GM11168 (cell line): ENCODE results near the gene LRRC23.

Source experiments
- in situ Hi-C: fragments of 300-500 bp; cut with MboI; formaldehyde crosslinking; loops from one replicate; pipeline ENCODE4 v1.12.0; 2022; ENCODE audit warnings: low sequenced_read_pairs; ENCODE audit not compliant: unreplicated experiment

Gene LRRC23

GRCh38 chr12:6941782-6942181, 37.2 kb downstream of the LRRC23 start:
- in situ Hi-C loops: no loop called here

- in situ Hi-C loops: no loop called here
Measured at GRCh38 chr12:6942331-6942665, 37.7 kb downstream of the LRRC23 start.

- in situ Hi-C loops: no loop called here
Measured at GRCh38 chr12:6943389-6943721, 38.7 kb downstream of the LRRC23 start.

GRCh38 chr12:6943722-6944380, 39.2 kb downstream of the LRRC23 start, which contains the start of the genes C12orf57 and RNU7-1:
Gene C12orf57 (plus strand): TSS chr12:6944022. CDS start chr12:6944122, 100 bp downstream.
Gene RNU7-1 (plus strand): TSS chr12:6943816.
- in situ Hi-C loops: no loop called here

GRCh38 chr12:6944381-6945186, 40.0 kb downstream of the LRRC23 start:
- in situ Hi-C loops: no loop called here

- in situ Hi-C loops: no loop called here
Measured at GRCh38 chr12:6945613-6946012, 41.0 kb downstream of the LRRC23 start.

- in situ Hi-C loops: no loop called here
Measured at GRCh38 chr12:6946033-6946919, 41.7 kb downstream of the LRRC23 start.

GRCh38 chr12:6946920-6947374, 42.3 kb downstream of the LRRC23 start:
- in situ Hi-C loops: no loop called here

- in situ Hi-C loops: no loop called here
Measured at GRCh38 chr12:6947615-6948014, 43.0 kb downstream of the LRRC23 start.

GRCh38 chr12:6948873-6949594, 44.4 kb downstream of the LRRC23 start:
- in situ Hi-C loops: no loop called here

- in situ Hi-C loops: no loop called here
Measured at GRCh38 chr12:6950401-6950801, 45.8 kb downstream of the LRRC23 start.

- in situ Hi-C loops: no loop called here
Measured at GRCh38 chr12:6950811-6951540, 46.4 kb downstream of the LRRC23 start, which contains the start of gene PTPN6. Gene PTPN6 (plus strand): TSS chr12:6951356. CDS start chr12:6951513, 157 bp downstream.

- in situ Hi-C loops: no loop called here
Measured at GRCh38 chr12:6951551-6952120, 47.0 kb downstream of the LRRC23 start.

GRCh38 chr12:6952121-6952862, 47.7 kb downstream of the LRRC23 start:
- in situ Hi-C loops: no loop called here

- in situ Hi-C loops: no loop called here
Measured at GRCh38 chr12:6952863-6953441, 48.3 kb downstream of the LRRC23 start.

- in situ Hi-C loops: no loop called here
Measured at GRCh38 chr12:6953442-6954315, 49.1 kb downstream of the LRRC23 start.
